GM19467 (cell line): Measurements from ENCODE around the gene ESYT3.
"Not testable (repeated sequence)": the region's sequence is repeated elsewhere in the genome, so short reads cannot be mapped to it uniquely, and the experiment has no call there.

Source experiments
- ATAC-seq: cut with Tn5 transposase; IDR thresholded peaks from one replicate; pipeline ENCODE4 v1.9.1; 2021; ENCODE audit warnings: mild to moderate bottlenecking, moderate library complexity; ENCODE audit not compliant: unreplicated experiment

ESYT3 gene

DNA sequence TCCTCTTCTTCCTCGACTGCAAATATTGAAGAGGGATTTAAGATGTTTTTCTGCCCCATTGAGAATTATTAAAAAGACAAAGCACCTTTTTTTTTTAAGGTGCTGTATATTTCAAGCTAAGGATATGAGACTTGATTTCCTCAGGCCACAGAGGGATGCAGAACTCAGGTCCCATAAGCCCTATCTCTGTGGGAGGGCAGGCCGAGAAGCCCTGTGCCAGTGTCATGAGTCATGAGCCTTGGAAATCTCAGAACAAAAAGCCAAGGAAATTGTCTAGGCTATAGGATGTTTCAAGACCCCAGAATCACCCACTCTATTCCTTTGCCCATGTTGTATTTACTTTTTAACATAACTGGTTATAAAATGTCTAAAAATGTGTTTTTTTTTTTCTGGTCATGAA, 7.3 kb downstream of the ESYT3 start:
- no peak for ATAC-seq

DNA sequence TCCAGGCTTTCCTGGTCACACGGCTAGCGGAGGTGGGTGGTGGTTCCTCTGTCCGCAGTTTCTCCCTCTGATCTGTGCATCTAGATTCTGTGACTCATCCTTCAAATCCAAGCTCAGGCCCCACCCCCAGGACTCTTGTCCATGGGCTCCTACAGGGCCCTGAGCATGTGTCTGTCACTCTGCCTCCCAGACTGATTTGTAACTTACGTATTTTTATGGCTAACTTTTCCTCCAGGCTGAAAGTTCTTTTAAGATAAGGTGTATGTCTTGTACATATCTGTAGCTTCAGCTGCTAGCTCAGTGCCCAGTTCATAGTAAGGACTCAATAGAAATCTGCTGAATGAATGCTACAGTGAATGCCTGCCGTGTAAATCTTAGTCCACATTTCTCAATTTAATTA, 8.0 kb downstream of the ESYT3 start:
- no peak for ATAC-seq

DNA sequence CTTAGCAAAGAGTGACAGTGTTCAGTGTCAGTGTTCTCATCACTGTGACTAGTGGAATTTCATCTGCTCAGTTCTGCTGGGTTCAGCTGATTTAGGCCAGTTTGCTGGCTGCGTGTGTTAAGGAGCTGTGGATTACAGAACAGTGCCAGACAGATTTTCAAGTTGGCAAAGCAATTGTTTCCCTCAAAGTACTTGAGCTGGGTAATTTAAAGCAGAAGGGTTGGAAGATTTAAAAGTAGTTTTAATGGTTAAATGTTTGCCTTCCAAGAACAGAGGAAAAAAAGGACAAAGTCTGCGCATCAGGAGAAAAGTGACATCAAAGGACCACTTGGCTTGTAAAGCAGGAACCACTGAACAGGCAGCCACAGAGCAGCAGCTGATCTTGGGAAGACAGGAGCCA, 8.7 kb downstream of the ESYT3 start:
- ATAC-seq: no peak

DNA sequence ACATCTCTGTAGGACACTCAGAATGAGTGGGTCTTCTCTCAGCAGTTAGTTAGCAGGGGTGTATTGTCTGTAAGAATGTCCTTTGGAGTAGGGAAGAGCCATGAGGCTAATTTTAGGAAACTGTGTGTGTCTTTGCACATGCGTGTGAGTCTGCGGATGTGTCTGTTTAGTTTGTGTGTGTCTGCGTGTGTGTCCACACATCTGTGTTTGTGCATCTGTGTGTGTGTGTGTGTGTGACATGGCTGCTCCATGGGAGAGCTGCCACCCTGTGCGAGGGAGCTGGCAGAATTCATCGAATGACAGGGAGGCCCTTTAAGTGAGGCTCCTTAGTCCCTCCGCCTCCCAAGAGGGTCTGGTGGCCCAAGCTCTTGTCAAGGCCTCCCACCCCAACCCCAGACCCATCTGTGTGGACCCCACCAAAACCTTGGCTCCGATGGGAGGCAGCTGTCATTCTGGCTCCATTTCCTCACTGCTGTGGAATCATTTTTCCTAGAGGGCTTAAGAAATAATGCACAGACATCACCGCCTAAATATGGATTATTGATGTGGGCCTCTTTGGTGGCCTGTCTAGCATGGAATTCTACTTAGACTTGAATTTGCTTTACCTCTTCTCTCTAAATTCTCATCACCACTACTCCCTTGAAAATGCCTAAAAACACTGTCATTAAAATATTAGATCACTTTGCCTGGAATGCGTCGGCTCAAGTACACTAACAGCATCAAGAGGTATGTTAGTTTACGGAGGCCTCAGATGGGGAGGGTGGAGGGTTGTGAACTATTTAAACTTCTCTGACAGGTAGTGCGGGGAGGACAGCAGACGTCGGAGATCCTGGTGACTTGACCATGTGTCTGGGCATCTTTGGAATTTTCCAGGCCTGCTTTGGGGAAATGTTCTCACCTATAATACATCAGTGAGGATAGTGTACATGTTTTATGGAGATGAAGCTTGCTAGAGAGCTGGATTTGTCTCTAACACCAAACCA, 9.4 kb downstream of the ESYT3 start:
- no peak for ATAC-seq

DNA sequence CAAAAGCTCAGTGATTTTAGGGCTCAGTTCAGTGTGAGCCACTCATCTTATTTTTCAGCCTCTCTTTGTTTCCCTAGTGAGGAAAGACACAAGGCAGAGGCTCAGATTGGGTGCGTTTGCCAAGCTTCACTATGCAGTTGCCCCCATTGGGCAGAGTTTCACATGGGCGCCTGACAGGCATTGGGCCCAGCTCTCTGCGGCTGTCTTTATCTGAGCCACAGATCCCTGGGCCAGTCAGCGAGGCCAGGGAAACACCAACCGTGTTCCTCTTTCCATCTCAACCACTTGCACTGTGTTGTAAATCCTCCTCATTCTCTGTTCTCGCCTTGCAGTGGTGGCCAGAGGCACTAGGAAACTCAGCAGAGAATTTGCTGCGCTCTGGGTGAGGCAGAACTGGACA, 10.8 kb downstream of the ESYT3 start:
- ATAC-seq: no peak

DNA sequence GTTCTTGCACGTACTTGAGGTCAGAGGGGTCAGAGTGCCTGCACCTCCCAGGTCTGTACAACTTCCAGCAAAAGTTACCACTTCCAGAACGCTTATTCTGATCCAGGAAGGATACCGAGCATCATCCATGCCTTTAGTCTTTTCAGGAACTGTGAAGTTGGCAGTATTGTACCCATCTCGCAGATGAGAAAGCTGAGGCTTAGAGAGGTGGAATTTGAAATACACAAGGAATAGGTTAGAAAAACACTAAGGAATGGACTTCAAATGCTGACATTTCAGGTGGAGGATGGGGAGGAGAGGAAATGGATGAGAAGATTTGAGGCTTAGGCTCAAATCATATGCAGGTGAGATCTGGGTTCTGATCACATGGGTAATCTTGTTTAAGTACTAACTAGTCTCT, 11.2 kb downstream of the ESYT3 start:
- ATAC-seq: no peak

DNA sequence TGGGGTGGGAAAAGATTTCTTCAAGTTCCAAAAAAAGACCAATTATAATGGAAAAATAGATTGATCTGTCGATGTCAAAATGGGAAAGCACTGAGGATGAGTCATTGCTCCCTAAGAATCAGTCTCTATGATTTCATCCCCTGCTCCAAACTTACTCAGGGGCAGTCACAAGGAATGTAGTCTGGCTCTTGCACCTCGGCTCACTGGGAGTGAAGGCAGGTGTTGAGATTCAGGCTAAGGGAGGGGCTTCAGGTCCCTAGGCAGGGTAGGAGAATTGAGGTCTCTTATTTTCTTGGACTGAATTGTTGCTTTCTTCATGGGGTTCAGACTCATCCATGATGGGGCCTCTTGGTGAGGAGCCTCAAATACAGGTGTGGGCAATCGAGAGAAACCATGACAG, 14.2 kb downstream of the ESYT3 start:
- ATAC-seq: no peak

- no peak for ATAC-seq
Observed at GRCh38 chr3:138449490-138449889, 15.1 kb downstream of the ESYT3 start.

DNA sequence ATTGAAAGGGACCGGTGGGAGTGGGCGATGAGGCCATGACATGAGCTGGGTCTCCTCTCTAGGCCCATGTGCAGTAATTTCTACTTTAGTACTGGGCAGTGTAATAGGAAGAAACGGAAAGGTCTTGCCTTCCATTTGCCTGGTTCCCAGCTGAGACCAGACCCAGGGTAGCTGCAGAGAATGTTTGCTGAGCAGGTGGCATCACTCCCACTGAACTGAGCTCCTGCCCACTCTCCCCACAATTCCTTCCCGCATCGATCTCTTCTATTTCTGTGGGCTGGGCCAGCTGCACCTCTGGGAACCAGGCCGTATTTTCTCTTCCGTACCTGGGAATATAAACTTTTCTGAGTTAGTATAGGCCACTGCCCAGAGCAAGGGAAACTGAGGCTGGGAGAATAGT, 15.8 kb downstream of the ESYT3 start:
- no peak for ATAC-seq

DNA sequence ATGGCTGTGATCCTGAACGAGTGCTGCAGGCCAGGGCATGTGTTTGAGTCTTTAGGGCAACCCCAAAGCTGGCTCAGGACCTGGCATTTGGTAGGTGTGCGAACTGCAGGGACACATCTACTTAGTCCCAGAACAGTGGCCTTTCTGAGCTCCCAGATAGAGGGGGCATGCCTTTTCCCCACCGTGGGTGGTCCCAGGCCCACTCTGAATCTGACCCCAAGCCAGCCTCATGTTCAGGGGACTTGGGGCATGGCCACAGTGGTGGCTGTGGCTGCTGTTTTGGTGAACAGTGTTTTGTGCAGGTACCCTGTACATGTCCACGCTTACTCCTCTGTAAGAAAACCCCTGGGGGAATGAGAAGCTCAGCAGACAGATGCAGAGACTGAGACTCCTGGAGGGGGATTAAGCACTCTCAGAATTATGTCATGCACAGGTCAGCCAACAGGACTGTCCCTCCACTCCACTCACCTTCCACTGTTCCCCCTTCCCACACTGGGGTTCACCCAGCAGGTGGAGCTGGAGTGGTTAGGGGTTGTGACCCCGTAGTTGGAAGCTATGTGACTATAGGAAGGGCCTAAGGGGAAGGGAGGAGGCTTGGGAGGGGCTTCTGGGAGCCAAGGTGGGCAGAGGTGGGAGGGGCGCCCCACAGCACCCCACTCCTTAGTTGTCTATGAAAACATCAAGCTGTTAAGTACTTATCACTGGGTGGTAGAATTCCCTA, 16.4 kb downstream of the ESYT3 start:
- no peak for ATAC-seq

DNA sequence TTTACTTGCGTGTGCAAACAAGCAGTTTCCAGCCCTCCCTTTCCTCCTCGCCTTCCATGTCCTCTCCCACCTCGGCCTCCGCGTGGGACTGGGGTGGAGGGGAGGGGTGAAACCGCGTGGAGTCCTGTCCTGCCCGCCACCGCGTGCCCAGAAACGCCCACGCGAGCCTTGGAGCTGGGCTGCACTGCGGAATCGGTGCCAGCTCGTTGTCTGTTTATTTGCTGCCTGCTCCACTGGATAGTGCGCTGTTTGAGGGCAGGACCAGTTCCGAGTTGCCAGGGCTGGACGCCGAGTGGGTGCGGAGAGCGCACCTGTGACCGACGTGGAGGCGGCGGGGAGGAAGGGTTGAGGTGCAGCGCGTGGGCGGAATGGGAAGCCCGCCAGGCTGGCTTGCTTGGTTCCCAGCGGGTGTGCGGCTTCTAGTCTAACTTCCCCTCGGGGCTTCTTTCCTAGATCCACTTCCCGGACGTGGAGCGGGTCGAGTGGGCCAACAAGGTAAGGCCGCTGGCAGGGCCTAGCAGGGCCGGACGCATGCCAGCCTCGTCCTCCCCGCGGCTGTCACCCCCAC, 17.3 kb downstream of the ESYT3 start:
- no peak for ATAC-seq

GRCh38 chr3:138452436-138452835, 18.0 kb downstream of the ESYT3 start:
- ATAC-seq: no peak

GRCh38 chr3:138453940-138454339, 19.5 kb downstream of the ESYT3 start:
- ATAC-seq: not testable (repeated sequence)

GRCh38 chr3:138455801-138456716, 21.6 kb downstream of the ESYT3 start:
- ATAC-seq: no peak

DNA sequence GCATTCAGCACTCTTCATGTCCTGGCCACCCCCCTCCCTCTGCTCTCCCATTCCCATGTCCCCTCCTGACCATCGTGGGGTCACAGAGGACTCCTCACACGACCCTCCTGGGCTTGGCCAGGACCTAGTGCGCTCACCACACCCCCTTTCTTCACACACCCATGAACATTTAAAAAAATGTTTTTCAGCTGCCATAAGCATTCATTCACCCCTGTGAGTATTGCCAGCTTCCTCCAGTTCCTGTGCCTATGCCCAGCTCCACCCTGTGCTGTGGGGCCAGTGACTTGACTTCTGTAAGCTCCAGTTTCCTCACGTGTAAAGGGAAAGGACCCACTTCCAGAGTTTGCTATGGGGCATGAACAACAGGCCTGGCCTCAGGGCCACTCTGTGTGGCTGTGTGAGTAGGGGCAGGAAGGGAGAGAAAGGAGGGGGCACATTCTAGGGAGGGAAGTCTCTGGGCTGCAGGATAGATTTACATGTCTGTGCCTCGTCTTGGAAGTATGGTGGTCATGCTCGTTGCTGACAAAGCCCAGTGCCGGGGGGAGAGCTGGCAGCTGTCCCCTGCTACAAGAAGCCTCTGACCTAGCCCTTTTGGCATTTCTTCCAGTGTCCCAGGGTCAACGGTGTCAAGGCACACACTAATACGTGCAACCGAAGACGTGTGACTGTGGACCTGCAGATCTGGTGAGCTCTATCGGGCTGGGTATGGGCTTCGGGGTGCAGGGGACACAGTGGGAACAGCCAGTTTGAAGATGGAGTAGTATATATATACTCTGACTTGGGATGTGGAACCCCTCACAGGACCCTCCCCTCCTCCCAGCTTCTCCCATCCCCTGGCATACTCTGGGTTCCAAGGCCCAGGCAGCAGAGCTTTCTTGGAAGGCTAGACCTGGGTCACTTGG, 22.8 kb downstream of the ESYT3 start:
- no peak for ATAC-seq

- no peak for ATAC-seq
Observed at GRCh38 chr3:138457863-138458735, 23.7 kb downstream of the ESYT3 start.

GRCh38 chr3:138458774-138459499, 24.5 kb downstream of the ESYT3 start:
- no peak for ATAC-seq
